BLaER1 (cell line): ENCODE data around the gene MAF.

Experiments used
- H3K27ac ChIP-seq: shearing (Covaris generic); formaldehyde crosslinking; 2 replicates; pipeline ENCODE4 v1.8.1; 2022
- H3K27me3 ChIP-seq: shearing (Covaris generic); formaldehyde crosslinking; 2 replicates; pipeline ENCODE4 v1.8.1; 2022
- H3K36me3 ChIP-seq: shearing (Covaris generic); formaldehyde crosslinking; 2 replicates; pipeline ENCODE4 v1.8.1; 2022
- H3K4me1 ChIP-seq: shearing (Covaris generic); formaldehyde crosslinking; 2 replicates; pipeline ENCODE4 v1.8.1; 2022
- H3K4me2 ChIP-seq: shearing (Covaris generic); formaldehyde crosslinking; 2 replicates; pipeline ENCODE4 v1.8.1; 2022
- H3K4me3 ChIP-seq: shearing (Covaris generic); formaldehyde crosslinking; 2 replicates; pipeline ENCODE4 v1.8.1; 2022
- H3K9ac ChIP-seq: shearing (Covaris generic); formaldehyde crosslinking; 2 replicates; pipeline ENCODE4 v1.8.1; 2022
- H3K9me3 ChIP-seq: shearing (Covaris generic); formaldehyde crosslinking; 2 replicates; pipeline ENCODE4 v1.8.1; 2022
- H4K20me1 ChIP-seq: shearing (Covaris generic); formaldehyde crosslinking; 2 replicates; pipeline ENCODE4 v1.8.1; 2022
- Cebpa-rat ChIP-seq: shearing (Covaris generic); IDR thresholded peaks from 2 replicates; pipeline ENCODE4 v1.8.1; 2022

The MAF gene

DNA sequence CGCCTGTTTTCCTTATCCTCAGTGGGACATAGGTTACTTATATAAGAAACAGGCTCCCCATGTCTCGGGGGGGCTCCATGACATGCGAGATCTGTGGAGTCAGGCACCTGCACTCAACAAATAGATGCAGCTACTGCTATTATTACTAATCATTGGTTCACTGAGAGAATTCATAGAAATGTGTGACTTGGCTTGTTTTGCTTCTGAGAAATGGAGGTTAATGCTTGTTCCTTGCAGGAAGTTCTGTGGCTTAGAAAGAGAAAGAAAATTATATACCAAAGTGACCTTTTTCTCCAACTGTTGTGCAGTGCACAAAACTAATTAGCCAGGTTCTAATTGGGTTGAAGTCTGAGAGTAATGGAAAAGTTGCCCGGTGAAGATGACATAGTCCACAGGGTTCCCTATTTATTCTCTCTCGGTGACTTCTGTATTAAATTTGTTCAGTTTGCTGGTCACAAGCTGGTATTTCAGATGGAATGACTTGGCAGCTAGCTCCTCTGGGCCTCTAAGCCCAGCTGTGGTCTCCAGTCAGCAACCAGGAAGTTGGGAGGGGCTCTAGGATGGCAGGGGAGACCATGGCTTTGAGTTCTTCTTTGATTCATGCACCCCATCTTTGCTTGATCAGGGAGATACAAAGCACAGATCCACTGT lies 17.6 kb upstream of the MAF start:
- no peaks in the 10 kb centered on the region for H4K20me1 ChIP-seq
- no peak overlapping the region for H3K4me2 ChIP-seq
- TF ChIP-seq Cebpa-rat, result no peak
- H3K9ac ChIP-seq, result no peak overlapping the region
- no peaks in the 10 kb centered on the region for H3K36me3 ChIP-seq
- H3K27me3 ChIP-seq, result no peaks in the 10 kb centered on the region
- no peak overlapping the region for H3K27ac ChIP-seq
- no peaks in the 10 kb centered on the region for H3K4me1 ChIP-seq
- H3K4me3 ChIP-seq, result no peak overlapping the region
- no peaks in the 10 kb centered on the region for H3K9me3 ChIP-seq

DNA sequence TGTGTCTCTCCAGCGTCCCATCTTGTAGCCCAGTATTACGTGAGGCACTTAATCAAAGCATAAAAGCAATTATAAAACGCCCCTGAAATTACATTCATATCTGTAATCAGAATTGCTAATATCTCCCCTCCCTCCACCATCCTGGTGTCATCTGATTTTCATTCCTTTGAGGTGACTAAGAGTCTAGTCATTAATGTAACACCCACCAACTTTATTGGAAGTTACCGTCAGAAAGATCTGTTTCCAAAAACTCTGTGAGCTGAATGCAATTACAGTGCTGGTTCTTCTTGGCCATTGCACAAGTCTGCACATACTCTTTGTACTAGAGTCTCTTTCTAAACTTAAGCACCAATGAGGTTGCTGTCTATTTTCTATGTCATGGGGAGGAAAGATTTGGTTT lies 12.5 kb upstream of the MAF start:
- no peaks in the 10 kb centered on the region for H4K20me1 ChIP-seq
- no peaks in the 10 kb centered on the region for H3K4me1 ChIP-seq
- H3K36me3 ChIP-seq, result no peaks in the 10 kb centered on the region
- H3K9me3 ChIP-seq, result no peaks in the 10 kb centered on the region
- H3K4me2 ChIP-seq, result no peak overlapping the region
- no peak for TF ChIP-seq Cebpa-rat
- H3K9ac ChIP-seq, result no peak overlapping the region
- H3K4me3 ChIP-seq, result no peak overlapping the region
- no peak overlapping the region for H3K27ac ChIP-seq
- no peaks in the 10 kb centered on the region for H3K27me3 ChIP-seq

DNA sequence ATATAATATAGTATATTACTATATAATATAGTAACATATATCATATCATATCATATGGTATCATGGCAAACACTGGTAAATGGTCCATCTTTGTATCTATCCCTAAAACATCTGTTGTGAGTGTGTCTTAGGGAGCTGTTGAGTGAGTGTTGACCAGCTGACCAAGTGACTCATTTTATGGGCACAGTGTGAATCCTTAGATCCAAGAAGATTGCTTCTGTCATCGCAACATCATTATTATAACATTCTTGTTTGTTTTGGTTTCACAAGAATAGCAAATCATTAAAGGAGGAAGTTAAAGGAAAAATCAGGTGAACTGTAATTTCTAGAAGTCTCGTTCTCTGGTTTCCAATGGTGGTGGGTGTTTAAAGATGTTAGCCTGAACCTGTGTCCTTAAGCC lies 11.7 kb upstream of the MAF start:
- Histone ChIP-seq H3K4me2 (no peak overlapping the region), H4K20me1 (no peaks in the 10 kb centered on the region), H3K9me3 (no peaks in the 10 kb centered on the region), H3K36me3 (no peaks in the 10 kb centered on the region), H3K27ac (no peak overlapping the region), H3K4me3 (no peak overlapping the region), H3K4me1 (no peaks in the 10 kb centered on the region), H3K27me3 (no peaks in the 10 kb centered on the region), H3K9ac (no peak overlapping the region)
- no peak for TF ChIP-seq Cebpa-rat

DNA sequence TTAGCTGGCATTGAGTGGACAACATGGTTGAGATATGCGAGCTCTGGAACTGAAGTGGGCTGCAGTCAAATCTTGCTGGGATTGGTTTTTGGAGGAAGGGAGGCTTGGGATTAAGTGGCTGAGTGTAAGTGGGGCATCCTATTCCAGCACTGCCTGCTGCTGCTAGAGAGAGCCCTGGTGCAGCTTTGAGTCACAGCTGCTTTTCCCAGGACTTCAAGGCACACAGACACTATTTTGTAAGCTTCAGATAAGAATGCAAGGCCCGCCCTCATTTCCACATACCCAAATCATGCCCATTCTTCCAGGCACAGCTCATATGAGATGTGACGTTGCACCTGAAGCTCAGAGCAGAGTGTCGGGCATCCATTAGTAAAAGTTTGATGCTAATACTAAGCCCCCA lies 10.2 kb upstream of the MAF start:
- no peak overlapping the region for H3K4me3 ChIP-seq
- TF ChIP-seq Cebpa-rat, result no peak

DNA sequence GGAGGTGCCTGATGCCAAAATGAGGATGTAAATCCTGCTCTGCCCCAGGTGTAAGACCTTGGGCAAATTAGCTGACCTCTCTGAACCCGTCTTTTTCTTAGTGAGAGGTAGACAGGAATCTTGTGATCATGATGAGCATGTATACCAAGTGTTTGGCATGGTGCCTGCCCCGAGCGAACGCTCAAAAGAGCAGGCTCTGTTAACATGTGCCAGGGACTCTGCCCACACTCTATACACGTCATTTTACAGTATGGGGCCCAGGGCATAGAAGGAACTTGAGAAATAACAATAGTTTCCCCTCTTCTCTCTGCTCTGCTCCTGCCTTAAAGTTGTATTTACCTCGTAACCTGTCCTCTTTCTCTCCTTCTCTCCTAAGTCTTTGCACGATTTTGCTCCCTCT lies 9.3 kb upstream of the MAF start:
- H3K9ac ChIP-seq, result no peak overlapping the region
- no peaks in the 10 kb centered on the region for H3K9me3 ChIP-seq
- H3K4me3 ChIP-seq, result no peak overlapping the region
- no peaks in the 10 kb centered on the region for H3K36me3 ChIP-seq
- H4K20me1 ChIP-seq, result no peaks in the 10 kb centered on the region
- H3K4me2 ChIP-seq, result no peak overlapping the region
- H3K4me1 ChIP-seq, result 0 out of 2 replicates have a peak, but pooled peaks cover 6% of the 10 kb centered on the region
- no peak overlapping the region for H3K27ac ChIP-seq
- TF ChIP-seq Cebpa-rat, result no peak
- no peaks in the 10 kb centered on the region for H3K27me3 ChIP-seq

More for the DNA sequence above, 10.2 kb upstream of the MAF start:
- H3K27me3 ChIP-seq, result no peaks in the 10 kb centered on the region
- no peak overlapping the region for H3K4me2 ChIP-seq
- no peaks in the 10 kb centered on the region for H4K20me1 ChIP-seq
- H3K9me3 ChIP-seq, result no peaks in the 10 kb centered on the region
- H3K27ac ChIP-seq, result no peak overlapping the region
- 0 out of 2 replicates have a peak, but pooled peaks cover 6% of the 10 kb centered on the region for H3K4me1 ChIP-seq
- no peak overlapping the region for H3K9ac ChIP-seq
- H3K36me3 ChIP-seq, result no peaks in the 10 kb centered on the region

DNA sequence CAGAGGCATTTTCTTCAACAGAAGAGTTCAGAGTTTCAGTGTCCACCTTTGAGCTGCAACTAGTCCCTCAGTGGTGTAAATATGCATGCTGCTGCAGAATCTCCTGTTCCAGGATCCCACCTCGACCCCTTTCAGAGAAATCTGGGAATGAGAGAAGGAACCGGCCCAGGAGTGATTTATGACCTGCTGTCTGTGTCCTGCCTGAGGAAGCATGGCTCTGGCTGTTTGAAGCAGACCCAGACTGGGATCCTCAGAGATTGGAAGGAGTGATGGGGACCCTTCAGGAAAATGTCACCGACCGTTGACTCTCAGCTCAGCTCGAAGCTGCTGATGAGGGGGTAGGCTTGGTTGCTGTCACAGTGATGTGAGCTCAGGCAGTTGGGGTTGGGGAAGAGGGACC lies 8.4 kb upstream of the MAF start:
- Histone ChIP-seq H3K36me3 (no peaks in the 10 kb centered on the region), H3K9ac (no peak overlapping the region), H3K27ac (no peak overlapping the region), H4K20me1 (no peaks in the 10 kb centered on the region), H3K27me3 (no peaks in the 10 kb centered on the region), H3K4me2 (no peak overlapping the region), H3K4me3 (no peak overlapping the region), H3K4me1 (0 out of 2 replicates have a peak, but pooled peaks cover 6% of the 10 kb centered on the region), H3K9me3 (no peaks in the 10 kb centered on the region)
- TF ChIP-seq Cebpa-rat, result no peak

DNA sequence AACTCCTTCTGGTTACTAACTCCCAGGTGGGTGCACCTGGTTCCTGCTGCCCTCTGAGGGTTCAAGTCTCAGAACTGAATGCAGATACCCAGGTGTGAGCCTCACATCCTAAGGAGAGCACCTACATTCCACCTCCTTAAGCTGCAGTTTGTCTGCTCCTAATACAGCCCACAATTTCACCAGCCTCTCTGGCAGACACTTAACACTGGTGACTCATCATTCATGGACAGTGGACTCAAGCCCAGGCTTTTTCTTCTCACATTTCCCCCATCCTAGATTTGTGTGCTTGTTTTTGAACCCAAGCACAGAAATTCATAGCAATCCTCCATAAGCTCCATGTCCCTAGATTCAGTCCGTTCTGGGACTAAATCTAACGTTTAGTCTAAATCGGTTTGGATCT lies 7.0 kb upstream of the MAF start:
- TF ChIP-seq Cebpa-rat, result no peak
- H3K9ac ChIP-seq, result no peak overlapping the region
- no peak overlapping the region for H3K27ac ChIP-seq
- no peaks in the 10 kb centered on the region for H3K27me3 ChIP-seq
- H3K4me2 ChIP-seq, result no peak overlapping the region
- no peaks in the 10 kb centered on the region for H3K9me3 ChIP-seq
- H3K4me3 ChIP-seq, result no peak overlapping the region
- H4K20me1 ChIP-seq, result no peaks in the 10 kb centered on the region
- no peaks in the 10 kb centered on the region for H3K36me3 ChIP-seq
- H3K4me1 ChIP-seq, result 0 out of 2 replicates have a peak, but pooled peaks cover 6% of the 10 kb centered on the region

- Histone ChIP-seq H3K4me3 (no peak overlapping the region), H3K36me3 (no peaks in the 10 kb centered on the region), H3K27ac (no peak overlapping the region), H3K27me3 (peaks cover 10% of the 10 kb centered on the region), H3K4me2 (peak overlapping the region; percentile 25; the same call in 1 of the 2 replicates), H4K20me1 (peaks cover 9% of the 10 kb centered on the region; the same call in 1 of the 2 replicates), H3K9me3 (no peaks in the 10 kb centered on the region), H3K9ac (no peak overlapping the region), H3K4me1 (peaks cover 18% of the 10 kb centered on the region)
- no peak for TF ChIP-seq Cebpa-rat
These were observed 5.5 kb upstream of the MAF start for GRCh38 chr16:79605999-79606398.

DNA sequence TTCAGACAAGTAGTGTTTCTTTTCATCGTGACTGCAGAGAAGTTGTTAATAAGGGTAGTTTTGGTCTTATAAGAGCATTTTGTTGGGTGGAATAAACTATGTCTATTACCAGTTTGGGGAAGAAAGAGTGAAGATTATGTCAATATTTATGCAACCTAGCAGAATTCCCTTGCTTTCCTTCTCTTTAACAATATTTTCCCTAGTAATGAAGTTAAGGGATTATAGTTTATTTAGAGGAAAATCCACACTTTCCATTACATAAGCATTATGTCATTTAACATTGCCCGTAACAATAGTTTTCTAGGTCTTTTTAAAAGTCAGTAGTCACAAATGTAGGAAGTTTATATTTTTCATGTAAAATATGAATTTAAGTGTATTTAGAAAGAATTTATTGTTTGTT lies 2.5 kb upstream of the MAF start:
- Histone ChIP-seq H3K36me3 (no peaks in the 10 kb centered on the region), H3K9ac (no peak overlapping the region), H3K4me2 (no peak overlapping the region), H4K20me1 (peaks cover 17% of the 10 kb centered on the region), H3K27me3 (peaks cover 35% of the 10 kb centered on the region), H3K4me3 (no peak overlapping the region), H3K27ac (no peak overlapping the region), H3K9me3 (no peaks in the 10 kb centered on the region), H3K4me1 (peaks cover 25% of the 10 kb centered on the region)
- no peak for TF ChIP-seq Cebpa-rat

- TF ChIP-seq Cebpa-rat, result no peak
- H3K27ac ChIP-seq, result no peak overlapping the region
- H3K9me3 ChIP-seq, result no peaks in the 10 kb centered on the region
- H3K27me3 ChIP-seq, result peaks cover 40% of the 10 kb centered on the region
- H3K4me1 ChIP-seq, result peaks cover 25% of the 10 kb centered on the region
- H3K4me2 ChIP-seq, result peak overlapping the region; percentile 100
- H4K20me1 ChIP-seq, result peaks cover 22% of the 10 kb centered on the region
- H3K4me3 ChIP-seq, result no peak overlapping the region
- H3K9ac ChIP-seq, result no peak overlapping the region
- no peaks in the 10 kb centered on the region for H3K36me3 ChIP-seq
These were observed 2.1 kb upstream of the MAF start for GRCh38 chr16:79602628-79603014.
